NCI-H2227 (cell line): ENCODE data around the gene PKP4.
A peak's percentile ranks its signal among the peaks of the same experiment; 100 is the strongest.

ENCODE experiments used
- DNase-seq: peaks from one replicate; lab custom pipeline; 2025; ENCODE audit not compliant: unreplicated experiment; lab: John Stamatoyannopoulos, UW

Gene PKP4

GRCh38 chr2:158716121-158716791 lies 259.5 kb downstream of the PKP4 start:
- DNase-seq: no peak

- DNase-seq: no peak
Observed at GRCh38 chr2:158716921-158717320, 260.2 kb downstream of the PKP4 start.

- no peak for DNase-seq
Observed at GRCh38 chr2:158717366-158718195, 260.8 kb downstream of the PKP4 start.

GRCh38 chr2:158718196-158718585 lies 261.4 kb downstream of the PKP4 start:
- no peak for DNase-seq

GRCh38 chr2:158718851-158719250 lies 262.1 kb downstream of the PKP4 start:
- peak; percentile 59 for DNase-seq

GRCh38 chr2:158719403-158719802 lies 262.7 kb downstream of the PKP4 start:
- DNase-seq: peak; percentile 69

- no peak for DNase-seq
Observed at GRCh38 chr2:158722266-158723105, 265.7 kb downstream of the PKP4 start.

GRCh38 chr2:158723181-158723838 lies 266.6 kb downstream of the PKP4 start:
- DNase-seq: no peak

GRCh38 chr2:158723921-158724802 lies 267.4 kb downstream of the PKP4 start:
- no peak for DNase-seq

GRCh38 chr2:158724803-158725381 lies 268.1 kb downstream of the PKP4 start:
- no peak for DNase-seq

- no peak for DNase-seq
Observed at GRCh38 chr2:158725441-158725891, 268.7 kb downstream of the PKP4 start.

GRCh38 chr2:158726911-158727592 lies 270.3 kb downstream of the PKP4 start:
- DNase-seq: no peak

GRCh38 chr2:158728422-158728821 lies 271.7 kb downstream of the PKP4 start:
- DNase-seq: no peak

- DNase-seq: no peak
Observed at GRCh38 chr2:158729451-158729850, 272.7 kb downstream of the PKP4 start.

- no peak for DNase-seq
Observed at GRCh38 chr2:158729873-158730620, 273.3 kb downstream of the PKP4 start.

- DNase-seq: no peak
Observed at GRCh38 chr2:158730621-158731140, 273.9 kb downstream of the PKP4 start.

GRCh38 chr2:158731386-158731785 lies 274.6 kb downstream of the PKP4 start:
- DNase-seq: no peak
